H9 (cell line): Measurements from ENCODE around the gene TNNI3. TPM values are rescaled to one million over a fixed set of nuclear protein-coding genes. Genes with fewer than 3 reads are reported as not detected.

Experiments used
- DNase-seq: peaks from one replicate; pipeline ENCODE4 v3.0.0-alpha.2; 2017
- H2AFZ ChIP-seq: one replicate; pipeline ENCODE4 v1.6.1; 2013; ENCODE audit warnings: mild to moderate bottlenecking, low read length, control low read depth, moderate library complexity
- H2AK5ac ChIP-seq: 2 replicates; pipeline ENCODE4 v1.6.1; 2013; ENCODE audit warnings: low read length, control low read depth, mixed read lengths; ENCODE audit not compliant: insufficient read length
- H2BK120ac ChIP-seq: one replicate; pipeline ENCODE4 v1.6.1; 2013; ENCODE audit warnings: low read depth, mild to moderate bottlenecking, low read length, control low read depth, inconsistent platforms; ENCODE audit not compliant: poor library complexity, severe bottlenecking
- H2BK12ac ChIP-seq: 2 replicates; pipeline ENCODE4 v1.6.1; 2013; ENCODE audit warnings: low read length, control low read depth, mixed read lengths, low read depth; ENCODE audit not compliant: insufficient read length
- H2BK15ac ChIP-seq: 2 replicates; pipeline ENCODE4 v1.6.1; 2013; ENCODE audit warnings: low read depth, low read length, control low read depth
- H2BK20ac ChIP-seq: one replicate; pipeline ENCODE4 v1.6.1; 2013; ENCODE audit warnings: low read depth, mild to moderate bottlenecking, low read length, control low read depth, inconsistent platforms; ENCODE audit not compliant: poor library complexity, severe bottlenecking
- H2BK5ac ChIP-seq: 2 replicates; pipeline ENCODE4 v1.6.1; 2013; ENCODE audit warnings: low read length, control low read depth, mixed read lengths; ENCODE audit not compliant: insufficient read length
- H3K14ac ChIP-seq: 2 replicates; pipeline ENCODE4 v1.6.1; 2013; ENCODE audit warnings: low read length, control low read depth; ENCODE audit not compliant: insufficient read depth
- H3K18ac ChIP-seq: 2 replicates; pipeline ENCODE4 v1.6.1; 2013; ENCODE audit warnings: low read depth, mild to moderate bottlenecking, mixed read lengths, low read length, control low read depth; ENCODE audit not compliant: insufficient read length
- H3K23ac ChIP-seq: 2 replicates; pipeline ENCODE4 v1.6.1; 2013; ENCODE audit warnings: low read length, control low read depth, mixed read lengths, low read depth; ENCODE audit not compliant: insufficient read length
- H3K23me2 ChIP-seq: 2 replicates; pipeline ENCODE4 v1.6.1; 2013; ENCODE audit warnings: low read depth, mild to moderate bottlenecking, mixed read lengths, low read length, control low read depth; ENCODE audit not compliant: insufficient read length, poor library complexity, severe bottlenecking
- H3K27ac ChIP-seq: 2 replicates; pipeline ENCODE4 v1.5.1; 2013; ENCODE audit warnings: low read length, control low read depth, mixed read lengths, low read depth; ENCODE audit not compliant: insufficient read length
- H3K27me3 ChIP-seq: 2 replicates; pipeline ENCODE4 v1.6.1; 2013; ENCODE audit warnings: low read length, control low read depth, inconsistent platforms; ENCODE audit not compliant: insufficient read depth
- H3K4ac ChIP-seq: 2 replicates; pipeline ENCODE4 v1.6.1; 2013; ENCODE audit warnings: low read depth, mild to moderate bottlenecking, control low read depth, inconsistent platforms, low read length, moderate library complexity
- H3K4me1 ChIP-seq: 2 replicates; pipeline ENCODE4 v1.6.1; 2013; ENCODE audit warnings: low read length, control low read depth, inconsistent platforms; ENCODE audit not compliant: insufficient read depth
- H3K4me2 ChIP-seq: 2 replicates; pipeline ENCODE4 v1.6.1; 2013; ENCODE audit warnings: low read length, control low read depth, mixed read lengths; ENCODE audit not compliant: insufficient read length, insufficient read depth
- H3K56ac ChIP-seq: 2 replicates; pipeline ENCODE4 v1.6.1; 2013; ENCODE audit warnings: low read depth, mild to moderate bottlenecking, mixed read lengths, low read length, control low read depth; ENCODE audit not compliant: insufficient read length
- H3K79me1 ChIP-seq: 2 replicates; pipeline ENCODE4 v1.6.1; 2013; ENCODE audit warnings: low read depth, mild to moderate bottlenecking, moderate library complexity, low read length, control low read depth, inconsistent platforms; ENCODE audit not compliant: insufficient read depth, poor library complexity, severe bottlenecking
- H3K79me2 ChIP-seq: 2 replicates; pipeline ENCODE4 v1.6.1; 2013; ENCODE audit warnings: low read length, control low read depth, inconsistent platforms; ENCODE audit not compliant: insufficient read depth
- H3K9ac ChIP-seq: 2 replicates; pipeline ENCODE4 v1.6.1; 2013; ENCODE audit warnings: low read length, control low read depth, mixed read lengths; ENCODE audit not compliant: insufficient read length; ENCODE audit errors: extremely low read depth
- H3K9me3 ChIP-seq: one replicate; pipeline ENCODE4 v1.6.1; 2013; ENCODE audit warnings: low read depth, low read length, inconsistent platforms; ENCODE audit not compliant: control insufficient read depth
- H3T11ph ChIP-seq: one replicate; pipeline ENCODE4 v1.6.1; 2013; ENCODE audit warnings: mild to moderate bottlenecking, low read length, control low read depth, inconsistent platforms
- H4K20me1 ChIP-seq: one replicate; pipeline ENCODE4 v1.6.1; 2013; ENCODE audit not compliant: control insufficient read depth, insufficient read length, insufficient read depth
- H4K5ac ChIP-seq: 2 replicates; pipeline ENCODE4 v1.6.1; 2013; ENCODE audit warnings: low read depth, mild to moderate bottlenecking, mixed read lengths, low read length, control low read depth; ENCODE audit not compliant: insufficient read length
- H4K8ac ChIP-seq: replicated peaks from 2 replicates; pipeline ENCODE4 v1.6.1; 2013; ENCODE audit warnings: low read length, control low read depth, mixed read lengths, low read depth; ENCODE audit not compliant: insufficient read length
- H4K91ac ChIP-seq: 2 replicates; pipeline ENCODE4 v1.6.1; 2013; ENCODE audit warnings: low read depth, mild to moderate bottlenecking, moderate library complexity, mixed read lengths, low read length, control low read depth; ENCODE audit not compliant: insufficient read length
- H3K27ac Mint-ChIP-seq, 3 experiments: 2 replicates in 2 of 3; 3 replicates in 1 of 3; pipeline ENCODE4 v1.8.0; 2020 to 2021; ENCODE audit warnings: mixed read lengths in 3 of 3, mild to moderate bottlenecking in 1 of 3, moderate library complexity in 1 of 3
- H3K27me3 Mint-ChIP-seq: 2 replicates; pipeline ENCODE4 v1.8.0; 2021; ENCODE audit warnings: low read depth, mild to moderate bottlenecking, moderate library complexity, mixed read lengths
- H3K36me3 Mint-ChIP-seq, 3 experiments: 2 replicates in 2 of 3; 3 replicates in 1 of 3; pipeline ENCODE4 v1.8.0; 2020 to 2021; ENCODE audit warnings: low read depth in 3 of 3, mixed read lengths in 3 of 3; ENCODE audit not compliant: insufficient read depth in 1 of 3
- H3K4me1 Mint-ChIP-seq, 2 experiments: 2 replicates each; pipeline ENCODE4 v1.8.0; 2020; ENCODE audit warnings: mixed read lengths in 2 of 2
- H3K4me3 Mint-ChIP-seq, 2 experiments: 2 replicates in 1 of 2; 3 replicates in 1 of 2; pipeline ENCODE4 v1.8.0; 2020 to 2021; ENCODE audit warnings: mild to moderate bottlenecking in 2 of 2, mixed read lengths in 2 of 2, moderate library complexity in 1 of 2
- H3K9me3 Mint-ChIP-seq, 2 experiments: 2 replicates in 1 of 2; 3 replicates in 1 of 2; pipeline ENCODE4 v1.8.0; 2020; ENCODE audit warnings: mild to moderate bottlenecking in 2 of 2, mixed read lengths in 2 of 2, moderate library complexity in 1 of 2
- CTCF ChIP-seq: fragments of 200-600 bp; sonication (generic); conservative IDR thresholded peaks from 3 replicates; pipeline ENCODE4 v1.8.0; 2021; ENCODE audit warnings: antibody characterized with exemption, mild to moderate bottlenecking
- WGBS: extraction: QIAGEN DNeasy Blood & Tissue Kit; methylation state at CpG from one replicate; pipeline ENCODE4 v1.1.7; 2013; ENCODE audit warnings: missing lambda C conversion rate, low lambda C conversion rate, mixed read lengths; ENCODE audit not compliant: insufficient read length; ENCODE audit errors: extremely low coverage; 5-methylcytosine and 5-hydroxymethylcytosine counted together
- total RNA-seq: library from RNA; stranded (reverse); gene quantifications from 2 replicates; pipeline ENCODE4 v1.2.1, GENCODE V29; 2021

The TNNI3 gene
- total RNA-seq, 1 experiment from 2014 or later: 36.9 TPM

GRCh38 chr19:55193481-55193880, 35.9 kb upstream of the TNNI3 start:
- Mint-ChIP-seq H3K36me3 (no peaks in the 10 kb centered on the region), H3K4me1 (peaks cover 2 to 4% of the 10 kb centered on the region in 2 experiments; a peak in 2 of 4 replicates), H3K9me3 (no peaks in the 10 kb centered on the region; a peak in 2 of 5 replicates), H3K27me3 (peaks cover 30% of the 10 kb centered on the region), H3K27ac (no peak overlapping the region; a peak in 1 of 7 replicates), H3K4me3 (no peak overlapping the region; a peak in 1 of 5 replicates)
- no peak overlapping the region for H3K18ac ChIP-seq
- H4K91ac ChIP-seq: no peak overlapping the region
- no peak overlapping the region for H2BK15ac ChIP-seq
- no peaks in the 10 kb centered on the region for H3K23me2 ChIP-seq
- TF ChIP-seq CTCF: no peak
- H3K4me1 ChIP-seq: no peaks in the 10 kb centered on the region
- H2AFZ ChIP-seq: no peak overlapping the region
- no peak overlapping the region for H2BK5ac ChIP-seq
- no peaks in the 10 kb centered on the region for H3K79me1 ChIP-seq
- no peaks in the 10 kb centered on the region for H3K79me2 ChIP-seq
- H3T11ph ChIP-seq: no peak overlapping the region
- no peak overlapping the region for H3K14ac ChIP-seq
- no peak overlapping the region for H2BK12ac ChIP-seq
- no peak overlapping the region for H2BK120ac ChIP-seq
- H3K27ac ChIP-seq: no peak overlapping the region
- H3K27me3 ChIP-seq: no peaks in the 10 kb centered on the region
- DNase-seq: no peak
- no peak overlapping the region for H3K23ac ChIP-seq
- H4K8ac ChIP-seq: no peak overlapping the region
- no peak overlapping the region for H4K5ac ChIP-seq
- no peak overlapping the region for H2BK20ac ChIP-seq
- H3K4ac ChIP-seq: no peak overlapping the region
- H3K9me3 ChIP-seq: no peaks in the 10 kb centered on the region
- H3K4me2 ChIP-seq: no peak overlapping the region
- H2AK5ac ChIP-seq: no peak overlapping the region
- no peaks in the 10 kb centered on the region for H4K20me1 ChIP-seq
- no CpG with 5 or more reads among the region's 12 CpGs for WGBS
- H3K9ac ChIP-seq: no peak overlapping the region
- no peak overlapping the region for H3K56ac ChIP-seq
